Body of pancreas (tissue), 4 donors: Measurements from ENCODE around the gene DMD.

ENCODE experiments used
- POLR2A ChIP-seq, 3 donors: fragments of 450-650 bp; IDR thresholded peaks; one replicate each; pipeline ENCODE4 v1.6.1; 2016; ENCODE audit warnings: antibody characterized with exemption in 3 of 3, mild to moderate bottlenecking in 2 of 3
- TF ChIP-seq, protein P1 (sequence below), 7 experiments: fragments of 450-650 bp in 4 of 7; fragments of 200-600 bp in 3 of 7; sonication (generic) in 3 of 7; IDR thresholded peaks; one replicate each; pipeline ENCODE4 v1.5.1; 2016 to 2019; ENCODE audit warnings: antibody characterized with exemption in 7 of 7

DNA sequence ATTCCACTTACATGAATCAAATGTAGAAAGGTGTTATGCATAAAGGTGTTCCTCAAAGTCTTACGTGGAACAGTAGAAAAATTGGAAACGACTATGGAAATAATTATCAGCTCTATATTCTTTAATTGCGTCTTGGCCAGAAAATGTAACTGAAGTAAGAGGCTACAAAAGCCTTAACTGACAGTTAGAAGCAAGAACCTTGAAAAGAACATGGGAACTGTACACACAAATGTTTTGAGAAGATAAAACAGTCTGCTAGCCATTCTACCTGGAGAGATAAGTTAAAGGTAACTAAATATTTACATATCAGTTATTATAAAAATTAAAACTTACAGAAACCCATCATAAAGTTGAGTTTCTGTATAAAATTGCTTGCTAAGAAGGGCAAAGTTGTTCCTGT lies 1967.5 kb downstream of the DMD start:
- TF ChIP-seq, protein P1, sequence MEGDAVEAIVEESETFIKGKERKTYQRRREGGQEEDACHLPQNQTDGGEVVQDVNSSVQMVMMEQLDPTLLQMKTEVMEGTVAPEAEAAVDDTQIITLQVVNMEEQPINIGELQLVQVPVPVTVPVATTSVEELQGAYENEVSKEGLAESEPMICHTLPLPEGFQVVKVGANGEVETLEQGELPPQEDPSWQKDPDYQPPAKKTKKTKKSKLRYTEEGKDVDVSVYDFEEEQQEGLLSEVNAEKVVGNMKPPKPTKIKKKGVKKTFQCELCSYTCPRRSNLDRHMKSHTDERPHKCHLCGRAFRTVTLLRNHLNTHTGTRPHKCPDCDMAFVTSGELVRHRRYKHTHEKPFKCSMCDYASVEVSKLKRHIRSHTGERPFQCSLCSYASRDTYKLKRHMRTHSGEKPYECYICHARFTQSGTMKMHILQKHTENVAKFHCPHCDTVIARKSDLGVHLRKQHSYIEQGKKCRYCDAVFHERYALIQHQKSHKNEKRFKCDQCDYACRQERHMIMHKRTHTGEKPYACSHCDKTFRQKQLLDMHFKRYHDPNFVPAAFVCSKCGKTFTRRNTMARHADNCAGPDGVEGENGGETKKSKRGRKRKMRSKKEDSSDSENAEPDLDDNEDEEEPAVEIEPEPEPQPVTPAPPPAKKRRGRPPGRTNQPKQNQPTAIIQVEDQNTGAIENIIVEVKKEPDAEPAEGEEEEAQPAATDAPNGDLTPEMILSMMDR (IDR thresholded peaks at IDR 0.05), result no peak
- no peak for TF ChIP-seq POLR2A (IDR thresholded peaks at IDR 0.05)
